ENCODE results near the gene PRDM12.
A peak's percentile ranks its signal among the peaks of the same experiment; 100 is the strongest.
"Not testable (repeated sequence)": the region's sequence is repeated elsewhere in the genome, so short reads cannot be mapped to it uniquely, and the experiment has no call there.

The PRDM12 gene

GRCh38 chr9:130680836-130681768 lies 16.7 kb downstream of the PRDM12 start:
- no peak overlapping the region for H3K27ac ChIP-seq
- no peaks in the 10 kb centered on the region for H3K79me2 ChIP-seq
- H3K36me3 ChIP-seq (ENCODE audit: control insufficient read depth, insufficient read depth, low read length) = no peaks in the 10 kb centered on the region
- no peaks in the 10 kb centered on the region for H3K4me1 ChIP-seq
- no peaks in the 10 kb centered on the region for H3K9me3 ChIP-seq (ENCODE audit: control insufficient read depth, low read length)
- H3K27me3 ChIP-seq (ENCODE audit: control insufficient read depth, insufficient read depth, low read length) = no peaks in the 10 kb centered on the region
- TF ChIP-seq CTCF (IDR thresholded peaks at IDR 0.05) = no peak
- H2AFZ ChIP-seq = peak overlapping the region; percentile 33
- peak overlapping the region; percentile 76 for H3K4me2 ChIP-seq (ENCODE audit: low read length)
- peak overlapping the region; percentile 23 for H3K4me3 ChIP-seq (ENCODE audit: low read depth, low read length)
- no peak overlapping the region for H3K9ac ChIP-seq

GRCh38 chr9:130681769-130682420 lies 17.5 kb downstream of the PRDM12 start:
- no peak for TF ChIP-seq CTCF (IDR thresholded peaks at IDR 0.05)
- no peak overlapping the region for H3K27ac ChIP-seq
- H3K4me1 ChIP-seq = no peaks in the 10 kb centered on the region
- no peak overlapping the region for H3K9ac ChIP-seq
- peak overlapping the region; percentile 76 for H3K4me2 ChIP-seq (ENCODE audit: low read length)
- peak overlapping the region; percentile 23 for H3K4me3 ChIP-seq (ENCODE audit: low read depth, low read length)
- no peaks in the 10 kb centered on the region for H3K9me3 ChIP-seq (ENCODE audit: control insufficient read depth, low read length)
- no peaks in the 10 kb centered on the region for H3K79me2 ChIP-seq
- no peaks in the 10 kb centered on the region for H3K27me3 ChIP-seq (ENCODE audit: control insufficient read depth, insufficient read depth, low read length)
- peak overlapping the region; percentile 64 for H2AFZ ChIP-seq
- no peaks in the 10 kb centered on the region for H3K36me3 ChIP-seq (ENCODE audit: control insufficient read depth, insufficient read depth, low read length)

- no peak overlapping the region for H3K9ac ChIP-seq
- H3K9me3 ChIP-seq (ENCODE audit: control insufficient read depth, low read length) = no peaks in the 10 kb centered on the region
- peak overlapping the region; percentile 23 for H3K4me3 ChIP-seq (ENCODE audit: low read depth, low read length)
- peak; percentile 61 for TF ChIP-seq CTCF (IDR thresholded peaks at IDR 0.05)
- no peaks in the 10 kb centered on the region for H3K27me3 ChIP-seq (ENCODE audit: control insufficient read depth, insufficient read depth, low read length)
- H3K79me2 ChIP-seq = no peaks in the 10 kb centered on the region
- no peaks in the 10 kb centered on the region for H3K4me1 ChIP-seq
- H2AFZ ChIP-seq = peak overlapping the region; percentile 64
- no peak overlapping the region for H3K27ac ChIP-seq
- H3K4me2 ChIP-seq (ENCODE audit: low read length) = peak overlapping the region; percentile 76
- H3K36me3 ChIP-seq (ENCODE audit: control insufficient read depth, insufficient read depth, low read length) = no peaks in the 10 kb centered on the region
These were observed 18.2 kb downstream of the PRDM12 start for GRCh38 chr9:130682421-130683121.

- Histone ChIP-seq H3K4me3 (ENCODE audit: low read depth, low read length) (no peak overlapping the region), H3K9me3 (ENCODE audit: control insufficient read depth, low read length) (no peaks in the 10 kb centered on the region), H3K4me2 (ENCODE audit: low read length) (no peak overlapping the region), H3K27me3 (ENCODE audit: control insufficient read depth, insufficient read depth, low read length) (no peaks in the 10 kb centered on the region), H3K27ac (no peak overlapping the region), H3K79me2 (no peaks in the 10 kb centered on the region), H2AFZ (no peak overlapping the region), H3K9ac (no peak overlapping the region), H3K4me1 (no peaks in the 10 kb centered on the region), H3K36me3 (ENCODE audit: control insufficient read depth, insufficient read depth, low read length) (no peaks in the 10 kb centered on the region)
- no peak for TF ChIP-seq CTCF (IDR thresholded peaks at IDR 0.05)
These were observed 20.7 kb downstream of the PRDM12 start for GRCh38 chr9:130685104-130685503.

GRCh38 chr9:130685945-130686344 lies 21.6 kb downstream of the PRDM12 start:
- H3K9ac ChIP-seq; H3K36me3 ChIP-seq (ENCODE audit: control insufficient read depth, insufficient read depth, low read length); H3K9me3 ChIP-seq (ENCODE audit: control insufficient read depth, low read length); H2AFZ ChIP-seq; H3K4me3 ChIP-seq (ENCODE audit: low read depth, low read length); H3K79me2 ChIP-seq; H3K4me1 ChIP-seq; H3K27ac ChIP-seq; H3K27me3 ChIP-seq (ENCODE audit: control insufficient read depth, insufficient read depth, low read length); H3K4me2 ChIP-seq (ENCODE audit: low read length): not testable (repeated sequence)
